ENCODE results near the gene GLRX5. TPM values are rescaled to one million over a fixed set of nuclear protein-coding genes. Genes with fewer than 3 reads are reported as not detected.

The GLRX5 gene
- total and polyA plus RNA-seq, 2 experiments from 2014 or later: 91.4 to 130 TPM

GRCh38 chr14:95490727-95491451, 44.0 kb upstream of the GLRX5 start:
- no peaks in the 10 kb centered on the region for H3K4me1 Mint-ChIP-seq
- H3K36me3 ChIP-seq (ENCODE audit: insufficient read depth): no peaks in the 10 kb centered on the region
- DNase-seq (ENCODE audit: low spot score) (no peak), ATAC-seq (no peak)
- H2AFZ ChIP-seq: no peak overlapping the region
- no peak overlapping the region for H3K4me3 ChIP-seq
- H3K4me3 Mint-ChIP-seq: no peak overlapping the region
- H3F3A ChIP-seq (replicated peaks; ENCODE audit: low read depth): no peaks in the 10 kb centered on the region
- peaks cover 3% of the 10 kb centered on the region for H3K27me3 Mint-ChIP-seq (ENCODE audit: insufficient read depth, low read depth, poor library complexity)
- no peaks in the 10 kb centered on the region for H3K36me3 Mint-ChIP-seq (ENCODE audit: low read depth)
- no peak overlapping the region for H3K27ac ChIP-seq (ENCODE audit: low read depth)
- no peaks in the 10 kb centered on the region for H4K20me1 ChIP-seq (replicated peaks; ENCODE audit: insufficient read depth)
- H3K4me1 ChIP-seq (ENCODE audit: insufficient read depth): no peaks in the 10 kb centered on the region
- H3K9me3 Mint-ChIP-seq: no peaks in the 10 kb centered on the region
- H3K27me3 ChIP-seq (ENCODE audit: insufficient read depth): no peaks in the 10 kb centered on the region
- no peaks in the 10 kb centered on the region for H3K9me2 ChIP-seq (ENCODE audit: insufficient read depth)
- no peak overlapping the region for H3K27ac Mint-ChIP-seq
- no peaks in the 10 kb centered on the region for H3K79me2 ChIP-seq (replicated peaks; ENCODE audit: insufficient read depth)
- TF ChIP-seq NANOG (IDR thresholded peaks at IDR 0.05; ENCODE audit: borderline replicate concordance) (no peak), ZNF114 (CRISPR knock-in tag; IDR thresholded peaks at IDR 0.05) (no peak), ZNF331 (CRISPR knock-in tag; IDR thresholded peaks at IDR 0.05; ENCODE audit: low read depth) (no peak), CREB1 (CRISPR knock-in tag; IDR thresholded peaks at IDR 0.05; ENCODE audit: low read depth) (no peak), STAT1 (IDR thresholded peaks at IDR 0.05; ENCODE audit: unreplicated experiment) (no peak), EZH2 (IDR thresholded peaks at IDR 0.05; ENCODE audit: low read depth, unreplicated experiment) (no peak), ZNF462 (CRISPR knock-in tag; IDR thresholded peaks at IDR 0.05) (no peak), JUNB (IDR thresholded peaks at IDR 0.05; ENCODE audit: unreplicated experiment) (no peak), POLR2AphosphoS5 (IDR thresholded peaks at IDR 0.05; ENCODE audit: low read depth) (no peak), ETS1 (IDR thresholded peaks at IDR 0.05) (no peak), REST (IDR thresholded peaks at IDR 0.05; ENCODE audit: unreplicated experiment) (no peak), EZH2phosphoT487 (IDR thresholded peaks at IDR 0.05; ENCODE audit: unreplicated experiment) (no peak), CTCF (conservative IDR thresholded peaks at IDR 0.05; ENCODE audit: low read depth in 2 of 2) (no peak)
- no peak overlapping the region for H3K4me2 ChIP-seq
